IPS DF 4.7 (cell line): ENCODE measurements around the gene BNC2.
A peak's percentile ranks its signal among the peaks of the same experiment; 100 is the strongest.

ENCODE experiments used
- DNase-seq: peaks from one replicate; pipeline ENCODE4 v3.0.0-alpha.2; 2013; ENCODE audit warnings: low spot score; ENCODE audit errors: extremely low read depth

BNC2 gene

DNA sequence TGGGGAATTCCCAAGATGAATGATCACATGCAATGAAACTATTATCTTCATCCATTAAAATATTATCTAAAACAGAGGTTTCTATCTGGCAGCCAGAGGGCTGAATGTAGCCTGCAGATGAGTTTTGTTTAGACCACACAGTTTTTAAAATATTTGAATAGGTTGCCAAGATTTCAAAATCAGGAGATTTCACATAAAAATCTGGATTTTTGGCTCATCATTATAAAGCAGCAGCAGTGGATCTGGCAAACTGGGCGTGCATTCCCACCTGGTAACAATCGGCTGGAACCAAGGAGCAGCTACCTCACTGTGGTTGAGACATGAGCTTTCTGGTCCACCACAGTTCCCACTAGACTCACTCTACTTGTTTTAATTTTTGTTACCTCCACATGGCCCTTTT lies 155.1 kb downstream of the BNC2 start:
- no peak for DNase-seq

DNA sequence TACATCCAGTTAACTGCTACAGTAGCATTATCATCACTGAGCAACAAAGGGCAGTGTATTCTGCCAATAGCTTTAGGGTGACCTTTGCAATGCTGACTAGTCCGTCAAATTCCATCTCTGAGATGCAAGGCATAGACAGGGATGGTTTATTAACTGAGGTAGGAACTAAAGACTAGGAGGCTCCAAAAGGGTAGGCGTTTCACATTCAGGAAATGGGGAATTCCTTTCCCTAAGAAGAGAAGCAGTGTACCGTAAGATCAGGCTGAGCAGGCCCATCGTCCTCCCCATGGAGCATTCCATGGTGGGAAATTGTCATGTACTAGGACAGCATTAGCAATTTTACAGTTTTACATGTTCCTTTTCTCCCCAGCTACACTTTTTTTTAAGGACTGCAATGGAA lies 157.7 kb downstream of the BNC2 start:
- no peak for DNase-seq

GRCh38 chr9:16710888-16711287 lies 159.6 kb downstream of the BNC2 start:
- DNase-seq = no peak

DNA sequence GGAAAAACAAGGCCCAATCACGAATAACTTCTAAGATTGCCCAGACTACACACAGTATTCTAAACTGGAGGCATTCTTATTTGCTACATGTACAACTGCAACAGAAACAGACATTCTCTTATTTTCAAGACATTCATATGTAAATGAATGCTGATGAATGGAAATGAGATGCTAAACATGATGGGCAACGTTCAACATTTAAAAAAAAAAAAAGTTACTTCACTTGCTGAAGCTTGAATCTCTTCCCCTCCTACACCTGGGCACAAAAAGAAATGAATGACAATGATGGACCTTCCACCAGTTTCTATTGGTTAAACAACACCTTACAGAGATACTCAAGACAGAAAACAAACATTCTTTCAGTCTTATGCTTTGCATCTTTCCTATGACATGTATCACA lies 160.5 kb downstream of the BNC2 start:
- DNase-seq = no peak

- DNase-seq = no peak
Observed at GRCh38 chr9:16708656-16709435, 161.6 kb downstream of the BNC2 start.

- peak; percentile 68 for DNase-seq
Observed at GRCh38 chr9:16705111-16705604, 165.3 kb downstream of the BNC2 start.

- DNase-seq = no peak
Observed at GRCh38 chr9:16704116-16705110, 166.1 kb downstream of the BNC2 start.

DNA sequence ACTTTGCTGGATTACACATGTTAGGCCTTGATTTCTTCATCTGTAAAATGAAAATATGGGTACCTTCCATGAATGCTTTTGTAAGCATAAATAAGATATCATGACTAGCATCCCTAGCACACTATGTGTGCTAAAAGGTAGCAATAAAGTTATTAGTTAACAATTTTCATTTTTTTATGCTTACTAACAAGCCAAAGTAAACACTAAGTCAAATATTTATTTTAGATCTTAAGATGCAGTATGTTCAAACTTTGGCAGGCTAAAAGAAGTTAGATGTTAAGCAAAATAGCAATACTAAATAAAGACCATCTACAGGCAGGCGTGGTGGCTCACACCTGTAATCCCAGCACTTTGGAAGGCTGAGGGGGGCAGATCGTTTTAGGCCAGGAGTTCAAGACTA lies 169.1 kb downstream of the BNC2 start:
- no peak for DNase-seq

DNA sequence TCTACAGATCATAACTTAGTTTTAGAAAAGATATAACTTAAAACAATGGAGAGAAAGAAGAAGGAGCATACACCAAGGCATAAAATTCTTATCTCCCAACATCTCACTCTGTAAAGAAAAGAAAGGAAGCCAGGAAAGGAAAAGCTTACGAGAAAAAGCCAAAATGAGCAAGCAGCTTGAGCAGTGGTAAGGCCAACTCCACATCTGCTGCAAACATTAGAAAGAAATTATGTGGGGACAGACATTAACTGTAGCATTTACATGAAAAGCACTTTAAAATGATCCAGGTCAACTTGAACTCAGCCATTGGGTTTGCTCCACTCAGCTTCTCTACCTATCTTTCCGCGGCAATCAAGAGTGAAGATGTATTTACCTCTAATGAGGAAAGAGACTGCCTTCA lies 176.9 kb downstream of the BNC2 start:
- no peak for DNase-seq

DNA sequence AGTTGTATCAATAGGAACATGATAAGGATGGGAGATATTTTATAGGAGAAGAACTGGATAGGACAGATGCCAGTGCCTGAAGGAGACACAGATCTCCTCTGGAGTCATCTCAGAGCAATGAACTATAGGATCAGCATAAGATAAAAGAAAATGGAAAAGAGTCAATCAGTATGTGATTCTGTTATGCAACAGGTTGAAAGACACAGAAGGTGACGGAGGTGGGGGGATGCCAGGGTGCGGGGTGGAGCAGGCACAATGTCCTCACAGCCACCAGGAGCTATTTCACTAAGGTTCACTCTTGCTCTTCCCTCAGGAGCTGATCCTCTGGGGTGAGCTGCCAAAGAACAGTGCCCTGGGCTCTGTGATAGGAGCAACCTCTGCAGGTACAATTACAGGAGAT lies 179.8 kb downstream of the BNC2 start:
- no peak for DNase-seq

DNA sequence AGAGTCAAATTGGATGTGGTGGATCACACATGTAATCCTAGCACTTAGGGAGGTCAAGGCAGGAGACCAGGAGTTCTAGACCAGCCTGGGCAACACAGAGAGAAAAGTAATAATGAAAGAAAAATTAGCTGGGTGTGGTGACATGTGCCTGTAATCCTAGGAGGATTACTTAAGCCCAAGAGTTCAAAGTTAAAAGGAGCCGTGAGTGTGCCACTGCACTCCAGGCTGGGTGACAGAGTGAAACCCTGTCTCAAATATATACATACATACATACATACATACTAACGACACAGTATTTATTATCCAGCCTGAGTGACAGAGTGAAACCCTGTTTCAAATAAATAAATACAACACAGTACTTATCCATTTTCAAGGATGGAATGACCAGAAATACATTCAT lies 180.3 kb downstream of the BNC2 start:
- DNase-seq = no peak

- DNase-seq = no peak
Observed at GRCh38 chr9:16689351-16689938, 181.0 kb downstream of the BNC2 start.

DNA sequence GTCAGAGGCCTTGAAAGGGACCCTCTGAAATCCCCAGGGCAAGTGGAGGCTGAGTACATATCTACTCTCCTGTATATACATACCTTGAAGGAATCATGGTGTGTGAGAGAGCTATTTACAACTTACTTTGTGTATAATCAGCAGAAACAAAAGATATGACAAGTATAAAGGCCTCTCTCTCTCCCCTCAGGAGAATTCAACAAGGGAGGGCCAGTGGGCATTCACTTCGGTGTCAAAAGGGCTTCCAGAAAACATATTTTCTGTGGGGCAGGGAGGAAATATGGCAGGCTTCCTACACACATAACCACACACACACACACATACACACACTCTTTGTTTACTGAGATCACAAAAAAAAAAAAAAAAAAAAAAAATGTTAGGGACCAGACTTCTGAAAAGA lies 181.7 kb downstream of the BNC2 start:
- no peak for DNase-seq

GRCh38 chr9:16687678-16688369 lies 182.6 kb downstream of the BNC2 start:
- DNase-seq = no peak

GRCh38 chr9:16683326-16683725 lies 187.1 kb downstream of the BNC2 start:
- no peak for DNase-seq

GRCh38 chr9:16682273-16682672 lies 188.2 kb downstream of the BNC2 start:
- DNase-seq = no peak

GRCh38 chr9:16681652-16681987 lies 188.8 kb downstream of the BNC2 start:
- DNase-seq = no peak

DNA sequence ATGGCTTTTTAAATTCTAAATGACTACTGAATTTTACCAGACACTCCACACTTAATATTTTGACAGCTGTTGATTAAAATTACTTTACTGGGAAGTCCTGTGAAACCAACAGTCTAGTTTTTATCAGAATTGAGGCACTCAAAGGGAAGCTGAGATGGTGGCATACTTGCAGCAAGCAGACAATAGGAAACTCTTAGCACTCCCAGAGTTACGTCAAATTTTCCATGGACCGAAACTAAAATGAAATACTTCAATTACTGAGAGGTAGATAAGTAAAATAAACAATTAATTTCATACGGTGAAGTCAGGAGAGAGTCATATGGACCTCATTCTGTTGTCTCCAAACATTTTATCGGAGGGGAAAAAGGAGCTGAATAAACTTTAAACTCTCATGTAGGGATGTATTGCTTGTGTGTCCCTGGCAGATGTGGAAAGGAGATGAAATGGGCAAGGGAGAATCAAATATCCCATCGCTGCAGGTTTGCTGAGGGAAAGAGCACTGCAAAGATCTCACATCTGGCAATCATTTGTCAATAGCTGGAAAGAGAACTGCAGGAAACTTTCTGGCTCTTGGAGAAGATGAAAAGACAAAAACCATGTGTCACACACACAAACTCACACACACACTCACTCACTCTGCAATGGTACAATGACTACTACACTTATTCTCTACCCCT lies 189.4 kb downstream of the BNC2 start:
- DNase-seq = no peak

- no peak for DNase-seq
Observed at GRCh38 chr9:16680541-16680940, 189.9 kb downstream of the BNC2 start.

GRCh38 chr9:16679327-16679821 lies 191.1 kb downstream of the BNC2 start:
- DNase-seq = no peak

GRCh38 chr9:16676519-16676918 lies 194.0 kb downstream of the BNC2 start:
- no peak for DNase-seq
